Right hindlimb (tissue), 1 donor: ENCODE results near the gene RRP7A.
"Not testable (repeated sequence)": the region's sequence is repeated elsewhere in the genome, so short reads cannot be mapped to it uniquely, and the experiment has no call there.

Source experiments
- DNase-seq: peaks from one replicate; pipeline ENCODE4 v3.0.0-alpha.2; 2018

RRP7A gene

GRCh38 chr22:42493393-42493792, 26.2 kb downstream of the RRP7A start:
- no peak for DNase-seq

DNA sequence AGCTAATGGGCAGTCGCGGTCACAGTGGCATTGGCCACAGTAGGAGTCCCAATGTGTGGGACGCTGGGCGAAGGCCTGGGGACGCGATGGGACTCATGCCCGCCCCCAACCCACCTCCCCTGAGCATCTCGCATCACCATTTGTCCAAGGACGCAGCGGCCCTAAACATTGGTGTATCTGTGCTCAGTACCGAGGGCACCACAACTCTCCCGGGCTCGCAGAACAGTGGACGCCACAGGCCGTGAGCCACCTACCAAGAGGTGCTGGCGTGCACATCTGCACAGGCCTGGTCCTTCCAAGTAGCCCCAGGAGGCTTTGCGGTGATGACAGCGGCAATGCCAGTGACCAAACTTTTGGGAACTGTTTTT, 27.3 kb downstream of the RRP7A start:
- no peak for DNase-seq

GRCh38 chr22:42490243-42490832, 29.3 kb downstream of the RRP7A start:
- no peak for DNase-seq

GRCh38 chr22:42489000-42489399, 30.6 kb downstream of the RRP7A start:
- DNase-seq: no peak

DNA sequence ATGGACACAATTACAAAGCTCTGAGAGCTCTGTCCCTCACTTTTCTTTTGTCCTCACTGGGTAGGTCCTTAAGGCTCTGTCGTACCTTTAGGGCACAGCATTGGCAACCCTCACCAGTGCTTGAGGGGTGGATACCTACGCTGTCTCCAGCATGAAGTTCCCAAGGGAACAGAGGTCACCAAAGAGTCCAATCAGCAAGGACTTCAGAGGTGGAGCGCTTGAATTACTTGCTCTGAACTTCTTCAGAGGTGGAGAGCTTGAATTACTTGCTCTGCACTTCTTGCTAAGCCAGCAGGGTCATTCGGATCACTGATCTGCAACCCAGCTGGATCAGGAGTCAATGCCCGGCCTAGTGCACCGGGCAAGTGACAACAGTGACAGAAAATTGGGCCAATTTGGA, 35.1 kb downstream of the RRP7A start:
- no peak for DNase-seq

DNA sequence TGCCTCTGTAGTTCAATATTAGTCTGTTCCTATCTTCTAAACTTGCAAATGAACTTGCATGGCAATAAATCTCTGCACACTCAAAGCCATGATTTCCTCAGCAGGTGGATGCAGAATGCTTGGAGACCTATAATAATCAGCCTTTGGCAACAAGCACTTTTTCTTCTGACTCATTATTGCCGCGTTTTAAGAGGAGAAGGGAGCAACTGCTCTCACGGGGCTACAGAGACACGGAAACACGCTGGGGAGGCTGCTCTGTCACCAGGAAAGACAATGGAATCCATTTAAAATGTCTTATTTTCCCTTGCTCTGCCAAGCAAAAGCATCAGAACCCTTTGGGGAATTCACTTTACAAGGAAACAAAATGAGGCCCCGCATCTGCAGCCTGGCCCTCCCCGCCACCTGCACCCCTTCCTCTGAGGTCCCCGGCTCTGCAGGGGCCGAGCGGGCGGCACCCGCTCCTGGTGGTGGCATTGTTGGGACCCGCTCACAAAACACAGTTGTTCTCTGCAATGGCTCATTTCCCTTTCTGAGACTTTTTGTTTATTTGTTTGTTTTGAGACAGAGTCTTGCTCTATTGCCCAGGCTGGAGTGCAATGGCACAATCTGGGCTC, 35.9 kb downstream of the RRP7A start:
- DNase-seq: not testable (repeated sequence)

DNA sequence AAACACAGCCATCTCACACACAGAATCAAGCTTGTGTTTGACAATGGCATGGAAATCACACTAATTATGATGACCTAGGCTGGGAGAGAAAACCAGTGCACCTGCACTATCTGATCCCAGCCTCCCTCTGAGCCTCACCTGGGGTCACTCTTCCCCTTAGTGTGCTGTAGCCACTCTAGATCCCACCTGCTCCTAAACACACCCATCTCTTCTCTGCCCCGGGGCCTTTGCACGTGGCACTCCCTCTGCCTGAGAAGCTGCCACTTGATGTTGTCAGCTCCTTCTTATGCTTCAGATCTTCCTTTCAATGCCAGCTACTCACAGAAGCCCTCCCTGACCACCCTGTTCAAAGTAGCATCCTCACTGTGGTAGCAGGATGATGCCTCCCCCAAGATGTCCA, 44.5 kb downstream of the RRP7A start:
- no peak for DNase-seq

GRCh38 chr22:42473484-42474193, 46.0 kb downstream of the RRP7A start:
- no peak for DNase-seq

- no peak for DNase-seq
Measured at GRCh38 chr22:42472671-42473070, 46.9 kb downstream of the RRP7A start.

DNA sequence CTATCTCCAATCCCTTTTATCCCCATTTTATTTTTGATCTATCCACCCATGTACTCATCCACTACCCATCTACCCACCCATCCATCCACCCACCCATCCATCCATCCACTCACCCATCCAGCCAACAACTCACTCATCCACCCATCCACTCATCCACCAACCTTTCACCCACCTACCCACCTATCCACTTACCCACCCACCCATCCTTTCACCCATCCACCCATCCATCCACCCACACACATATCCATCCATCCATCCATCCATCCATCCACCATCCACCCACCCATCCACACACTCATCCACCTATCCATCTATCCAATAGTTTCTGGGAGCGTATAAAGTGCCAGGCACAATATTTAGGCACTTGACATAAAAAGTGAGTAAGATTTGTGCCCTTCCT, 48.2 kb downstream of the RRP7A start:
- no peak for DNase-seq

- no peak for DNase-seq
Measured at GRCh38 chr22:42470366-42471082, 49.1 kb downstream of the RRP7A start.

- no peak for DNase-seq
Measured at GRCh38 chr22:42468841-42469240, 50.8 kb downstream of the RRP7A start.

- no peak for DNase-seq
Measured at GRCh38 chr22:42462016-42462415, 57.6 kb downstream of the RRP7A start.

- DNase-seq: no peak
Measured at GRCh38 chr22:42461511-42461910, 58.1 kb downstream of the RRP7A start.
